Panc1 (cell line): ENCODE measurements around the gene TSPAN15.

Experiments
- CTCF ChIP-seq: fragments of 450-650 bp; IDR thresholded peaks from 2 replicates; pipeline ENCODE4 v1.5.1; 2017; ENCODE audit warnings: mild to moderate bottlenecking
- POLR2AphosphoS5 ChIP-seq: IDR thresholded peaks from 2 replicates; pipeline ENCODE4 v1.6.1; 2012; ENCODE audit warnings: mild to moderate bottlenecking, low read depth, low read length, moderate library complexity
- REST ChIP-seq, 2 experiments: IDR thresholded peaks; 2 replicates each; pipeline ENCODE4 v1.6.1; 2011 to 2012; ENCODE audit warnings: low read depth in 2 of 2, control low read depth in 1 of 2, low read length in 1 of 2, mild to moderate bottlenecking in 1 of 2, moderate library complexity in 1 of 2; ENCODE audit not compliant: insufficient read depth in 1 of 2
- SIN3A ChIP-seq: IDR thresholded peaks from 2 replicates; pipeline ENCODE4 v1.6.1; 2012; ENCODE audit warnings: low read depth, mild to moderate bottlenecking, low read length, moderate library complexity, borderline replicate concordance; ENCODE audit not compliant: insufficient read depth

- TF ChIP-seq CTCF = no peak
- no peak for TF ChIP-seq REST (IDR thresholded peaks at IDR 0.05; ENCODE audit: insufficient read depth in 1 of 2, low read depth in 2 of 2, low read length in 1 of 2)
- no peak for TF ChIP-seq SIN3A
- TF ChIP-seq POLR2AphosphoS5 = no peak
These were observed 36.2 kb upstream of the TSPAN15 start for GRCh38 chr10:69415049-69415448.
